Activated T-helper 1 cell treated with Interleukin-2 at 50 U/mL for 16 hours (primary cell): ENCODE data around the gene POU4F1.
"Not testable (repeated sequence)": the region's sequence is repeated elsewhere in the genome, so short reads cannot be mapped to it uniquely, and the experiment has no call there.

Experiments used
- DNase-seq: peaks from one replicate; pipeline ENCODE4 v3.0.0-alpha.2; 2020; ENCODE audit warnings: low read depth

The POU4F1 gene

GRCh38 chr13:78603240-78603957, at the start of gene POU4F1:
TSS of gene POU4F1 (minus strand) at chr13:78603552. CDS start at chr13:78603326, 226 bp downstream.
- DNase-seq, result no peak

- no peak for DNase-seq
Observed at GRCh38 chr13:78652651-78653050, 49.3 kb upstream of the POU4F1 start.

GRCh38 chr13:78650717-78651083, 47.3 kb upstream of the POU4F1 start:
- DNase-seq, result no peak

- DNase-seq, result no peak
Observed at GRCh38 chr13:78649997-78650716, 46.8 kb upstream of the POU4F1 start.

- not testable (repeated sequence) for DNase-seq
Observed at GRCh38 chr13:78647109-78647678, 43.8 kb upstream of the POU4F1 start.

GRCh38 chr13:78638216-78638615, 34.9 kb upstream of the POU4F1 start:
- DNase-seq, result no peak

- DNase-seq, result no peak
Observed at GRCh38 chr13:78636495-78636894, 33.1 kb upstream of the POU4F1 start.

- no peak for DNase-seq
Observed at GRCh38 chr13:78632996-78633395, 29.6 kb upstream of the POU4F1 start.

- DNase-seq, result no peak
Observed at GRCh38 chr13:78631077-78631476, 27.7 kb upstream of the POU4F1 start.

- DNase-seq, result no peak
Observed at GRCh38 chr13:78630511-78630910, 27.2 kb upstream of the POU4F1 start.

- DNase-seq, result no peak
Observed at GRCh38 chr13:78625384-78625783, 22.0 kb upstream of the POU4F1 start.

- no peak for DNase-seq
Observed at GRCh38 chr13:78623132-78623531, 19.8 kb upstream of the POU4F1 start.

GRCh38 chr13:78620936-78621470, 17.7 kb upstream of the POU4F1 start:
- no peak for DNase-seq

- no peak for DNase-seq
Observed at GRCh38 chr13:78618411-78618810, 15.1 kb upstream of the POU4F1 start.

- no peak for DNase-seq
Observed at GRCh38 chr13:78611040-78611439, 7.7 kb upstream of the POU4F1 start.

- no peak for DNase-seq
Observed at GRCh38 chr13:78610381-78610883, 7.1 kb upstream of the POU4F1 start.

- no peak for DNase-seq
Observed at GRCh38 chr13:78609464-78610205, 6.3 kb upstream of the POU4F1 start.

- DNase-seq, result no peak
Observed at GRCh38 chr13:78608688-78609463, 5.5 kb upstream of the POU4F1 start.

GRCh38 chr13:78608252-78608687, 4.9 kb upstream of the POU4F1 start:
- no peak for DNase-seq

GRCh38 chr13:78607409-78608251, 4.3 kb upstream of the POU4F1 start:
- no peak for DNase-seq
